Body of pancreas (tissue), 4 donors: ENCODE results near the gene KCP. TPM values are rescaled to one million over a fixed set of nuclear protein-coding genes. Genes with fewer than 3 reads are reported as not detected.

Source experiments
- ATAC-seq: fragments of 150-250 bp; one replicate; pipeline ENCODE4 v1.9.1; 2016
- DNase-seq, 4 donors: peaks; one replicate each; pipeline ENCODE4 v3.0.0-alpha.2; 2019
- H3K27ac ChIP-seq, 4 donors: fragments of 200-600 bp; sonication (generic); 1 replicate in 3 of 4; 2 replicates in 1 of 4; pipeline versions ENCODE4 v1.5.1 to v1.6.1; 2016 to 2019; ENCODE audit warnings: mild to moderate bottlenecking in 1 of 4, mixed read lengths in 1 of 4, moderate library complexity in 1 of 4
- H3K27me3 ChIP-seq, 2 donors: fragments of 200-600 bp; sonication (generic); one replicate each; pipeline ENCODE4 v1.6.0; 2016; ENCODE audit warnings: mild to moderate bottlenecking in 1 of 2
- H3K36me3 ChIP-seq, 2 donors: fragments of 200-600 bp; sonication (generic); replicated peaks in 1 of 2; 2 replicates each; pipeline ENCODE4 v1.5.1; 2016; ENCODE audit warnings: low read depth in 2 of 2; ENCODE audit not compliant: insufficient read depth in 1 of 2
- H3K4me1 ChIP-seq: fragments of 200-600 bp; sonication (generic); one replicate; pipeline ENCODE4 v1.6.0; 2016
- H3K4me3 ChIP-seq, 2 donors: fragments of 200-600 bp; sonication (generic); 1 replicate in 1 of 2; 2 replicates in 1 of 2; pipeline ENCODE4 v1.5.1; 2016 to 2019
- H3K9me3 ChIP-seq, 3 donors: fragments of 200-600 bp; sonication (generic); 1 replicate in 2 of 3; 2 replicates in 1 of 3; pipeline ENCODE4 v1.5.1; 2016
- CTCF ChIP-seq, 7 experiments: fragments of 450-650 bp in 4 of 7; fragments of 200-600 bp in 3 of 7; sonication (generic) in 3 of 7; IDR thresholded peaks; one replicate each; pipeline ENCODE4 v1.5.1; 2016 to 2019; ENCODE audit warnings: antibody characterized with exemption in 7 of 7
- POLR2A ChIP-seq, 3 donors: fragments of 450-650 bp; IDR thresholded peaks; one replicate each; pipeline ENCODE4 v1.6.1; 2016; ENCODE audit warnings: antibody characterized with exemption in 3 of 3, mild to moderate bottlenecking in 2 of 3
- WGBS, 2 donors: methylation state at CpG; one replicate each; pipeline ENCODE4 v1.1.5; 2017; 5-methylcytosine and 5-hydroxymethylcytosine counted together
- intact Hi-C: fragments of 100-400 bp; cut with DNase I; formaldehyde crosslinking; loops from one replicate; pipeline ENCODE4 v1.15.1; 2023
- total RNA-seq, 2 donors: library from RNA; depleted of rRNA; stranded (reverse); fragments of >200 nt; gene quantifications; one replicate each; pipeline ENCODE4 v1.1.0, GENCODE V29; 2016

The KCP gene
- total RNA-seq, 2 donors from 2014 or later: 0.33 TPM; not detected in 1

- no peak for DNase-seq
- peaks cover 0 to 12% of the 10 kb centered on the region in 2 donors for H3K27me3 ChIP-seq
- intact Hi-C loops: loop anchor here (10.0 kb wide), 1 partner anchor 414 kb away; the partner anchor contains the start of gene METTL2B
Measured at GRCh38 chr7:128889121-128889520, 21.4 kb downstream of the KCP start.

GRCh38 chr7:128888756-128889095, 21.8 kb downstream of the KCP start:
- DNase-seq (no peak), ATAC-seq (no peak)
- peaks cover 0 to 12% of the 10 kb centered on the region in 2 donors for H3K27me3 ChIP-seq
- intact Hi-C loops: loop anchor here (10.0 kb wide), 1 partner anchor 414 kb away; the partner anchor contains the start of gene METTL2B
- no peak overlapping the region for H3K27ac ChIP-seq
- WGBS, 2 donors: 60 to 69% methylated on average over 6 to 11 of the region's 11 CpGs
- no peak for TF ChIP-seq CTCF (IDR thresholded peaks at IDR 0.05)
- TF ChIP-seq POLR2A (IDR thresholded peaks at IDR 0.05): no peak
- no peaks in the 10 kb centered on the region for H3K36me3 ChIP-seq
- no peaks in the 10 kb centered on the region for H3K9me3 ChIP-seq
- H3K4me1 ChIP-seq: peaks cover 10% of the 10 kb centered on the region
- no peak overlapping the region for H3K4me3 ChIP-seq

More at GRCh38 chr7:128889121-128889520, 21.4 kb downstream of the KCP start:
- Histone ChIP-seq H3K4me1 (peaks cover 8% of the 10 kb centered on the region), H3K9me3 (no peaks in the 10 kb centered on the region), H3K36me3 (no peaks in the 10 kb centered on the region), H3K27ac (no peak overlapping the region), H3K4me3 (no peak overlapping the region)
- TF ChIP-seq POLR2A (IDR thresholded peaks at IDR 0.05) (no peak), CTCF (IDR thresholded peaks at IDR 0.05) (no peak)
- 56% methylated on average over 7 to 8 of the region's 8 CpGs for WGBS, 2 donors
- no peak for ATAC-seq

GRCh38 chr7:128888039-128888755, 22.3 kb downstream of the KCP start:
- 75 to 84% methylated on average over 7 of the region's 7 CpGs for WGBS, 2 donors
- no peak for TF ChIP-seq POLR2A (IDR thresholded peaks at IDR 0.05)
- no peak for TF ChIP-seq CTCF (IDR thresholded peaks at IDR 0.05)
- no peaks in the 10 kb centered on the region for H3K9me3 ChIP-seq
- DNase-seq: no peak
- peaks cover 15% of the 10 kb centered on the region for H3K4me1 ChIP-seq
- peaks cover 0 to 12% of the 10 kb centered on the region in 2 donors for H3K27me3 ChIP-seq
- no peak for ATAC-seq
- no peak overlapping the region for H3K27ac ChIP-seq
- H3K4me3 ChIP-seq: no peak overlapping the region
- no peaks in the 10 kb centered on the region for H3K36me3 ChIP-seq
- intact Hi-C loops: loop anchor here (10.0 kb wide), 1 partner anchor 413 kb away; the partner anchor contains the start of gene METTL2B

- Histone ChIP-seq H3K36me3 (no peaks in the 10 kb centered on the region), H3K4me1 (peaks cover 15% of the 10 kb centered on the region), H3K4me3 (no peak overlapping the region), H3K9me3 (no peaks in the 10 kb centered on the region), H3K27me3 (peaks cover 0 to 12% of the 10 kb centered on the region in 2 donors), H3K27ac (no peak overlapping the region)
- WGBS, 2 donors: 83 to 94% methylated on average over 3 to 7 of the region's 7 CpGs
- no peak for TF ChIP-seq POLR2A (IDR thresholded peaks at IDR 0.05)
- no peak for TF ChIP-seq CTCF (IDR thresholded peaks at IDR 0.05)
- intact Hi-C loops: loop anchor here (10.0 kb wide), 1 partner anchor 413 kb away; the partner anchor contains the start of gene METTL2B
- DNase-seq: no peak
- no peak for ATAC-seq
Measured at GRCh38 chr7:128887169-128888038, 23.1 kb downstream of the KCP start.
